GM19372 (cell line): ENCODE results near the gene ZNF264.
"Not testable (repeated sequence)": the region's sequence is repeated elsewhere in the genome, so short reads cannot be mapped to it uniquely, and the experiment has no call there.

Experiments used
- ATAC-seq: cut with Tn5 transposase; IDR thresholded peaks from one replicate; pipeline ENCODE4 v1.9.1; 2021; ENCODE audit warnings: mild to moderate bottlenecking, low read depth, moderate library complexity; ENCODE audit not compliant: unreplicated experiment

ZNF264 gene

DNA sequence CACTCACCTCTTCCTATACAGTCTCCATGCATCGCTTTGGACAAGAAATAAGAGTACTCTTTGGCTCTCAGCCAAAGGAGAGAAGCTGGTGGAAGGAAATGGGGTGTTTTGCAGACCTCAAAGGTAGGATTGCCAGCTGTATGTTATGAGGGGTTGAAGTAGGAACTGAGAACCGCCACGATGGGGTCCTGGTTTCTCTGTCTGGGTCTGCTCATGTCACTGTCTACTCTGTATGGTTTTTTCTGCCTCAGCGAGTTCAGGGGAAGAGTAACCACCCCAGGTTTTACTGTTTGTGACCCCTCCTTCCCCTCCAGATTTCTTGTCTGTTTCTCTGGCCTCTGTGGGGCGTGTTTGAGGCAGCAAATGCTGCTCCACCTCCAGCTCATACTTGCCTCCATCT is 53.2 kb downstream of the ZNF264 start:
- ATAC-seq = no peak

DNA sequence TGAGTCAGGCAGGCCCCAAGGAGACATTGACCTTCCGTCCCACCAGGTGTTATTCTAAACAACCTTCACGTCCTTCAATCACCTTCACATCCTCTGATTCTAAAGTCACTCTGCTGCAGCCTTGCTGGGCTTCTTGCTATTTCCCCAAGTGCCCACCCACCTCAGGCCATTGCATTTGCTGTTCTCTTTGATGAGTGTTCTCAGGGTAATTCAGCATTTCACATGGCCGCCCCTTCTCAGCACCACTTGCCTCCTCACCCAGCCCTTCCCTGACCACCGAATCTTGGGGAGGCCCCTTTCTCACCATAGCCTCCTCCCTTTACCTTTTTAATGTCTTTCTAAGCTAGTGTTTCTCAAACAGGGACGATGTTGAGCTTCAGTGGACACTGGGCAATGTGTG is 53.8 kb downstream of the ZNF264 start:
- ATAC-seq = no peak

- no peak for ATAC-seq
Measured at GRCh38 chr19:57245959-57246358, 54.7 kb downstream of the ZNF264 start.

- no peak for ATAC-seq
Measured at GRCh38 chr19:57248646-57249045, 57.3 kb downstream of the ZNF264 start.

- no peak for ATAC-seq
Measured at GRCh38 chr19:57249329-57249728, 58.0 kb downstream of the ZNF264 start.

- ATAC-seq = not testable (repeated sequence)
Measured at GRCh38 chr19:57253767-57254166, 62.5 kb downstream of the ZNF264 start.

GRCh38 chr19:57262044-57262443 is 70.7 kb downstream of the ZNF264 start:
- no peak for ATAC-seq

DNA sequence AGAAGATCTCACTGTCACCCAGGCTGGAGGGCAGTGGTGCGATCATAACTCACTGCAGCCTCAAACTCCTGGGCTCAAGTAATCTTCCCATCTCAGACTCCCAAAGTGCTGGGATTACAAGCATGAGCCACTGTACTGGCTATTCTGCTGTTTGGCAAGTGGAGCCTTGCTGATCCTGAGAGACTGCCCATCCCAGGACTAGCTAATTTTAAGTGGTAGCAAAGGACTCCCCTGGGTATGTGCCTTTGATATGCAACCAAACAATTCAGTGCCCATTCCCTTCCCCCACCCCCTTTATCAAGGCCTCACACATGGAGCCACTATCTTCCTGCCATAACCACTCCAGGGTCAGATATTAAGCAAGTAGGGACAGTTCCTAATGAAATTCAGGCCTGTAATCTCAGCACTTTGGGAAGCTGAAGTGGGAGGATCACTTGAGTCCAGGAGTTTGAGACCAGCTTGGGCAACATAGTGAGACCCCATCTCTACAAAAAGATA is 72.0 kb downstream of the ZNF264 start:
- no peak for ATAC-seq

DNA sequence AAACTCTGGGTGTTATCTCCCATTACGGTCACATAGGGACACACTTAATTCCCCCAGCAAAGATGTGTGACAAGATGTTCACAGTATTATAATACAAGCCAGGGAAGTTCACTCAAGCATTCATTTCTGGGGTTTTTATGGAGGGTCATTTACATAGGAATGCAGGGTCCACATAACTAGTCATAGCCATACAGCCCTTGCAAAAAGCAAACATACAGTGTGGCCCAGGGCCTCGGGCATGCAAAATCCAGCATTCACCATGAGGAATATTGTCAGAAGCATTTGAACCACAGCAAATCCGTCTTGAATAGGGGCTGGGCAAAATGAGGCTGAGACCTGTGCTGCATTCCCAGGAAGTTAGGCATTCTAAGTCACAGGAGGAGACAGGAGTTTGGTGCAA is 76.0 kb downstream of the ZNF264 start:
- ATAC-seq = no peak

GRCh38 chr19:57269515-57270250 is 78.4 kb downstream of the ZNF264 start:
- no peak for ATAC-seq

DNA sequence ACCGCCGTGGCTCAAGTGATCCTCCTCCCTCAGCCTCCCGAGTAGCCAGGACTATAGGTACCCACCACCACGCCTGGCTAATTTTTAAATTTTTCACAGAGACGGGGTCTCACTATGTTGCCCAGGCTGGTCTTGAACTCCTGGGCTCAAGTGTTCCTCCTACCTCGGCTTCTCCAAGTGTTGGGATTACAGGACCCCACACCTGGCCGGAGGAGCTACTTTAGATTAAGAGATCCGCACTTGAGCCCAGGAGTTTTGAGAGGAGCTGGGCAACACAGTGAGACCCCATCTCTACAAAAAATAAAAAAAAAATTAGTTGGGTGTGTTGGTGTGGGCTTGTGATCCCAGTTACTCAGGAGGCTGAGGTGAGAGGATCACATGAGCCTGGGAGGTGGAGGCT is 80.0 kb downstream of the ZNF264 start:
- ATAC-seq = no peak
